Measurements from ENCODE around the gene ACOX3.

DNA sequence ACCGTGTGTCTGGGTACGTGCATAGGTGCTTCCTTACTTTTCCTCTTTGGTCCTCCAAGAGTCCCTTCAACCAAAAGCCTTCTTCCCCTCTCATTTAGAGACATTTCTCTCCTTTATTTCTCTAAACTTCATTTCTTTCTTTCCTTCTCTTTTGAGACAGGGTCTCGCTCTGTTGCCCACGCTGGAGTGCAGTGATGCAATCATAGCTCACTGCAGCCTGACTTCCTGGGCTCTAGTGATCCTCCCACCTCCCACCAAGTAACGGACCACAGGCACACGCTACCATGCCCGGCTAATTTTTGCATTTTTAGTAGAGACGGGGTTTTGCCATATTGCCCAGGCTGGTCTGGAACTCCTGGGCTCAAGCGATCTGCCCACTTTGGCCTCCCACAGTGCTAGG, 42.2 kb downstream of the ACOX3 start:
- TF ChIP-seq, protein P1, sequence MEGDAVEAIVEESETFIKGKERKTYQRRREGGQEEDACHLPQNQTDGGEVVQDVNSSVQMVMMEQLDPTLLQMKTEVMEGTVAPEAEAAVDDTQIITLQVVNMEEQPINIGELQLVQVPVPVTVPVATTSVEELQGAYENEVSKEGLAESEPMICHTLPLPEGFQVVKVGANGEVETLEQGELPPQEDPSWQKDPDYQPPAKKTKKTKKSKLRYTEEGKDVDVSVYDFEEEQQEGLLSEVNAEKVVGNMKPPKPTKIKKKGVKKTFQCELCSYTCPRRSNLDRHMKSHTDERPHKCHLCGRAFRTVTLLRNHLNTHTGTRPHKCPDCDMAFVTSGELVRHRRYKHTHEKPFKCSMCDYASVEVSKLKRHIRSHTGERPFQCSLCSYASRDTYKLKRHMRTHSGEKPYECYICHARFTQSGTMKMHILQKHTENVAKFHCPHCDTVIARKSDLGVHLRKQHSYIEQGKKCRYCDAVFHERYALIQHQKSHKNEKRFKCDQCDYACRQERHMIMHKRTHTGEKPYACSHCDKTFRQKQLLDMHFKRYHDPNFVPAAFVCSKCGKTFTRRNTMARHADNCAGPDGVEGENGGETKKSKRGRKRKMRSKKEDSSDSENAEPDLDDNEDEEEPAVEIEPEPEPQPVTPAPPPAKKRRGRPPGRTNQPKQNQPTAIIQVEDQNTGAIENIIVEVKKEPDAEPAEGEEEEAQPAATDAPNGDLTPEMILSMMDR (IDR thresholded peaks at IDR 0.05 in 4 of 5, conservative IDR thresholded peaks at IDR 0.05 in 1 of 5): no peak
- no peak for TF ChIP-seq POLR2A (IDR thresholded peaks at IDR 0.05)
